K562 (cell line): ENCODE results near the gene THBS2. TPM values are rescaled to one million over a fixed set of nuclear protein-coding genes. Genes with fewer than 3 reads are reported as not detected.

ENCODE experiments used
- ATAC-seq: fragments of 200-7000 bp; cut with Tn5 transposase; 3 replicates; pipeline ENCODE4 v1.9.1; 2020; ENCODE audit warnings: moderate library complexity
- BruUV-seq: library from RNA; stranded (reverse); fragments of 400-500 nt; replicated peaks from 2 replicates; lab custom pipeline; 2021; lab: Mats Ljungman, UMichigan
- CTCF ChIA-PET: fragments of 300-600 bp; formaldehyde crosslinking; extraction: SDS; loops from one replicate; lab custom pipeline; 2021; ENCODE audit warnings: low intra/inter-chr PET ratio; lab: Yijun Ruan, JAX
- POLR2A ChIA-PET: fragments of 300-600, 350-650 bp; sonication (Branson Sonifier 250); formaldehyde crosslinking; extraction: SDS; loops from one replicate; lab custom pipeline; 2021; ENCODE audit warnings: antibody characterized with exemption, inconsistent platforms; lab: Yijun Ruan, JAX
- DNase-seq, 4 experiments: peaks; one replicate each; pipeline versions ENCODE4 v3.0.0 to v3.0.0-alpha.2; 2011 to 2018; ENCODE audit warnings: low spot score in 3 of 4, mixed read lengths in 3 of 4; ENCODE audit errors: extremely low read depth in 1 of 4
- FAIRE-seq: peaks from 2 replicates; lab custom pipeline; 2011; peaks lifted over from hg19 to GRCh38; lab: Jason Lieb, UNC
- H2AFZ ChIP-seq: 2 replicates; pipeline ENCODE4 v1.6.0; 2011; ENCODE audit warnings: low read depth, low read length, control low read depth, inconsistent platforms
- H3K27ac ChIP-seq: fragments of 200-600 bp; 3 replicates; pipeline ENCODE4 v1.8.0; 2011; ENCODE audit warnings: low read depth, mild to moderate bottlenecking, control low read depth, inconsistent platforms, low read length, moderate library complexity, mixed read lengths; ENCODE audit errors: extremely low read depth
- H3K27me3 ChIP-seq, 2 experiments: fragments of 300-600 bp in 1 of 2; 2 replicates in 1 of 2; 3 replicates in 1 of 2; pipeline versions ENCODE4 v1.6.0 to v1.8.0; 2011; ENCODE audit warnings: inconsistent platforms in 2 of 2, low read length in 2 of 2, mild to moderate bottlenecking in 1 of 2, mixed read lengths in 1 of 2, moderate library complexity in 1 of 2; ENCODE audit not compliant: control insufficient read depth in 2 of 2, insufficient read depth in 2 of 2
- H3K36me3 ChIP-seq: fragments of 300-600 bp; 3 replicates; pipeline ENCODE4 v1.8.0; 2011; ENCODE audit warnings: mild to moderate bottlenecking, low read length, inconsistent platforms; ENCODE audit not compliant: control insufficient read depth, insufficient read depth
- H3K4me1 ChIP-seq, 2 experiments: fragments of 200-600 bp in 1 of 2; replicated peaks in 1 of 2; 2 replicates in 1 of 2; 3 replicates in 1 of 2; pipeline versions ENCODE4 v1.5.1 to v1.8.0; 2011; ENCODE audit warnings: inconsistent platforms in 2 of 2, low read length in 2 of 2, mild to moderate bottlenecking in 1 of 2, mixed read lengths in 1 of 2, moderate library complexity in 1 of 2; ENCODE audit not compliant: control insufficient read depth in 2 of 2, insufficient read depth in 2 of 2
- H3K4me2 ChIP-seq: 2 replicates; pipeline ENCODE4 v1.6.1; 2011; ENCODE audit warnings: low read length, control low read depth, inconsistent platforms, mixed read lengths; ENCODE audit not compliant: insufficient read depth
- H3K4me3 ChIP-seq: fragments of 200-600 bp; sonication (generic), shearing (Covaris generic); 2 replicates; pipeline ENCODE4 v1.5.1; 2016; ENCODE audit warnings: control low read depth, inconsistent platforms
- H3K79me2 ChIP-seq: fragments of 200-600 bp; 3 replicates; pipeline ENCODE4 v1.8.0; 2011; ENCODE audit warnings: low read length, inconsistent platforms; ENCODE audit not compliant: control insufficient read depth, insufficient read depth
- H3K9ac ChIP-seq, 2 experiments: 2 replicates each; pipeline versions ENCODE4 v1.6.0 to v1.6.1; 2011; ENCODE audit warnings: low read depth in 2 of 2, low read length in 2 of 2, control low read depth in 1 of 2, inconsistent platforms in 1 of 2, mild to moderate bottlenecking in 1 of 2, mixed read lengths in 1 of 2; ENCODE audit not compliant: insufficient read depth in 1 of 2
- H3K9me1 ChIP-seq: one replicate; pipeline ENCODE4 v1.6.0; 2011; ENCODE audit warnings: inconsistent platforms, mild to moderate bottlenecking, low read length, moderate library complexity; ENCODE audit not compliant: control insufficient read depth, insufficient read depth
- H3K9me3 ChIP-seq: replicated peaks from 2 replicates; pipeline ENCODE4 v1.5.1; 2011; ENCODE audit warnings: low read depth, low read length, inconsistent platforms; ENCODE audit not compliant: control insufficient read depth, insufficient read depth
- H4K20me1 ChIP-seq: replicated peaks from 2 replicates; pipeline ENCODE4 v1.6.1; 2011; ENCODE audit warnings: low read length, inconsistent platforms, mixed read lengths; ENCODE audit not compliant: control insufficient read depth, insufficient read depth
- CBX8 ChIP-seq: fragments of 200-600 bp; sonication (generic); IDR thresholded peaks from 2 replicates; pipeline ENCODE4 v1.6.1; 2012; ENCODE audit warnings: borderline replicate concordance, mixed run types, low read depth, mild to moderate bottlenecking, moderate library complexity, mixed read lengths, low read length, control low read depth, inconsistent platforms; ENCODE audit not compliant: poor library complexity, severe bottlenecking; ENCODE audit errors: extremely low read depth
- ILK ChIP-seq: fragments of 450-650 bp; IDR thresholded peaks from 2 replicates; pipeline ENCODE4 v1.6.1; 2016; ENCODE audit warnings: missing genetic modification characterization, low read depth, mild to moderate bottlenecking, missing compliant biosample characterization, moderate library complexity, borderline replicate concordance
- JUN ChIP-seq, 2 experiments: sonication (generic) in 1 of 2; formaldehyde crosslinking in 1 of 2; IDR thresholded peaks; 2 replicates each; pipeline versions ENCODE4 v1.6.1 to v1.8.0; 2012 to 2022; ENCODE audit warnings: borderline replicate concordance in 2 of 2, mild to moderate bottlenecking in 2 of 2, improper control_type of control experiment in 1 of 2, low read depth in 1 of 2, low read length in 1 of 2, missing genetic modification reagents in 1 of 2
- TEAD4 ChIP-seq, 2 experiments: sonication (generic) in 1 of 2; formaldehyde crosslinking in 1 of 2; IDR thresholded peaks; 2 replicates each; pipeline versions ENCODE4 v1.6.1 to v1.8.0; 2012 to 2022; ENCODE audit warnings: borderline replicate concordance in 1 of 2, inconsistent platforms in 1 of 2, low read length in 1 of 2, mild to moderate bottlenecking in 1 of 2, missing genetic modification reagents in 1 of 2
- ZNF316 ChIP-seq: fragments of 450-650 bp; IDR thresholded peaks from 2 replicates; pipeline ENCODE4 v1.6.1; 2016
- WGBS: fragments of 100-300 bp; shearing (Covaris generic); methylation state at CpG from one replicate; pipeline ENCODE4 v1.1.6; 2016; ENCODE audit warnings: low coverage, mixed read lengths; ENCODE audit not compliant: insufficient coverage; ENCODE audit errors: missing lambda C conversion rate; 5-methylcytosine and 5-hydroxymethylcytosine counted together
- in situ Hi-C: fragments of 300-500 bp; cut with MboI; formaldehyde crosslinking; loops from 4 replicates; pipeline ENCODE4 v1.15.0; 2018; ENCODE audit warnings: inconsistent platforms, mixed read lengths
- intact Hi-C: fragments of 100-400 bp; cut with micrococcal nuclease; formaldehyde crosslinking; loops from 2 replicates; pipeline ENCODE4 v1.14.2; 2022
- polyA plus RNA-seq, 8 experiments: library from polyadenylated mRNA; depleted of rRNA in 4 of 8; stranded (reverse) in 5 of 8; unstranded in 3 of 8; fragments of >200 nt; fragmentation: Nextera tagmentation in 2 of 8; fragmentation: Illumina TruSeq in 1 of 8; extraction: Ambion mirVana in 2 of 8; extraction: Trizol in 1 of 8; gene quantifications; 2 replicates each; pipeline versions ENCODE4 v1.2.1 to v1.2.3, GENCODE V29; 2011 to 2014; ENCODE audit warnings: inconsistent platforms in 1 of 8, missing spikeins in 1 of 8
- total RNA-seq, 7 experiments: library from RNA; depleted of rRNA in 6 of 7; stranded (reverse); fragments of >200 nt in 6 of 7; fragmentation: Illumina TruSeq in 2 of 7; extraction: Trizol in 2 of 7; gene quantifications; 2 replicates each; pipeline versions ENCODE4 v1.2.1 to v1.2.3, GENCODE V29; 2011 to 2021; ENCODE audit warnings: low replicate concordance in 1 of 7
- TF ChIP-seq, protein P1 (sequence below): fragments of 450-650 bp; IDR thresholded peaks from 2 replicates; pipeline ENCODE4 v1.6.1; 2016; ENCODE audit warnings: mild to moderate bottlenecking
- TF ChIP-seq, protein P2 (sequence below): sonication (generic); formaldehyde crosslinking; IDR thresholded peaks from 2 replicates; pipeline ENCODE4 v1.8.1; 2023; ENCODE audit warnings: mild to moderate bottlenecking, missing genetic modification reagents, moderate library complexity

The THBS2 gene
- total and polyA plus RNA-seq, 9 of the 15 experiments (the other 6 are each of a cell fraction or from before 2014, with no cell fraction given): 0.03 to 0.11 (median 0.03) TPM; not detected in 6

GRCh38 chr6:169168302-169168630, 85.4 kb downstream of the THBS2 start:
- 0% methylated on average over 15 of the region's 15 CpGs for WGBS
- H3K4me1 ChIP-seq: peaks cover 0 to 14% of the 10 kb centered on the region in 2 experiments; a peak in 1 of 5 replicates

More at GRCh38 chr6:169168302-169168630, 85.4 kb downstream of the THBS2 start:
- H3K36me3 ChIP-seq: no peaks in the 10 kb centered on the region
- H3K9me1 ChIP-seq: peaks cover 2% of the 10 kb centered on the region
- TF ChIP-seq TEAD4 (IDR thresholded peaks at IDR 0.05; ENCODE audit: low read length): no peak
- no peak for TF ChIP-seq TEAD4 (CRISPR knock-in tag; IDR thresholded peaks at IDR 0.05; ENCODE audit: borderline replicate concordance)
- no peak for TF ChIP-seq ZNF316
- TF ChIP-seq CBX8: no peak
- TF ChIP-seq JUN (IDR thresholded peaks at IDR 0.05; ENCODE audit: borderline replicate concordance, low read depth, low read length): no peak
- no peak for TF ChIP-seq JUN (CRISPR knock-in tag; IDR thresholded peaks at IDR 0.05; ENCODE audit: borderline replicate concordance)
- TF ChIP-seq, protein P1, sequence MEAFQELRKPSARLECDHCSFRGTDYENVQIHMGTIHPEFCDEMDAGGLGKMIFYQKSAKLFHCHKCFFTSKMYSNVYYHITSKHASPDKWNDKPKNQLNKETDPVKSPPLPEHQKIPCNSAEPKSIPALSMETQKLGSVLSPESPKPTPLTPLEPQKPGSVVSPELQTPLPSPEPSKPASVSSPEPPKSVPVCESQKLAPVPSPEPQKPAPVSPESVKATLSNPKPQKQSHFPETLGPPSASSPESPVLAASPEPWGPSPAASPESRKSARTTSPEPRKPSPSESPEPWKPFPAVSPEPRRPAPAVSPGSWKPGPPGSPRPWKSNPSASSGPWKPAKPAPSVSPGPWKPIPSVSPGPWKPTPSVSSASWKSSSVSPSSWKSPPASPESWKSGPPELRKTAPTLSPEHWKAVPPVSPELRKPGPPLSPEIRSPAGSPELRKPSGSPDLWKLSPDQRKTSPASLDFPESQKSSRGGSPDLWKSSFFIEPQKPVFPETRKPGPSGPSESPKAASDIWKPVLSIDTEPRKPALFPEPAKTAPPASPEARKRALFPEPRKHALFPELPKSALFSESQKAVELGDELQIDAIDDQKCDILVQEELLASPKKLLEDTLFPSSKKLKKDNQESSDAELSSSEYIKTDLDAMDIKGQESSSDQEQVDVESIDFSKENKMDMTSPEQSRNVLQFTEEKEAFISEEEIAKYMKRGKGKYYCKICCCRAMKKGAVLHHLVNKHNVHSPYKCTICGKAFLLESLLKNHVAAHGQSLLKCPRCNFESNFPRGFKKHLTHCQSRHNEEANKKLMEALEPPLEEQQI: no peak
- no peak for TF ChIP-seq ILK (tag)
- TF ChIP-seq, protein P2, sequence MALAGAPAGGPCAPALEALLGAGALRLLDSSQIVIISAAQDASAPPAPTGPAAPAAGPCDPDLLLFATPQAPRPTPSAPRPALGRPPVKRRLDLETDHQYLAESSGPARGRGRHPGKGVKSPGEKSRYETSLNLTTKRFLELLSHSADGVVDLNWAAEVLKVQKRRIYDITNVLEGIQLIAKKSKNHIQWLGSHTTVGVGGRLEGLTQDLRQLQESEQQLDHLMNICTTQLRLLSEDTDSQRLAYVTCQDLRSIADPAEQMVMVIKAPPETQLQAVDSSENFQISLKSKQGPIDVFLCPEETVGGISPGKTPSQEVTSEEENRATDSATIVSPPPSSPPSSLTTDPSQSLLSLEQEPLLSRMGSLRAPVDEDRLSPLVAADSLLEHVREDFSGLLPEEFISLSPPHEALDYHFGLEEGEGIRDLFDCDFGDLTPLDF (CRISPR knock-in tag): no peak
- TF ChIP-seq, all 486 proteins: peak for 0
- ATAC-seq (no peak), DNase-seq (no peak), FAIRE-seq (no peak)
- BruUV-seq: no TSS peak
- intact Hi-C loops: no loop called here
- ChIA-PET CTCF (no interaction called here), POLR2A (interaction anchor here (1.5 kb wide), 1 partner anchor 15 kb away, joined by 3 read pairs; no protein-coding TSS in a partner anchor)
- H3K4me2 ChIP-seq: no peak overlapping the region
- no peaks in the 10 kb centered on the region for H3K9me3 ChIP-seq
- peaks cover 5% of the 10 kb centered on the region; the same call in 1 of the 2 replicates for H4K20me1 ChIP-seq
- no peaks in the 10 kb centered on the region for H3K79me2 ChIP-seq
- H3K27ac ChIP-seq: no peak overlapping the region
- peaks cover 61 to 80% of the 10 kb centered on the region in 2 experiments for H3K27me3 ChIP-seq
- H3K4me3 ChIP-seq: no peak overlapping the region
- no peak overlapping the region for H2AFZ ChIP-seq
- H3K9ac ChIP-seq: no peak overlapping the region
- in situ Hi-C loops: no loop called here
